GM13976 (cell line): Measurements from ENCODE around the gene UNC5B.
A peak's percentile ranks its signal among the peaks of the same experiment; 100 is the strongest.
"Not testable (repeated sequence)": the region's sequence is repeated elsewhere in the genome, so short reads cannot be mapped to it uniquely, and the experiment has no call there.

Experiments
- DNase-seq: peaks from one replicate; pipeline ENCODE4 v3.0.0; 2012; ENCODE audit warnings: low spot score
- in situ Hi-C: fragments of 300-500 bp; cut with MboI; formaldehyde crosslinking; loops from one replicate; pipeline ENCODE4 v1.12.0; 2022; ENCODE audit warnings: low sequenced_read_pairs, mixed read lengths, inconsistent platforms; ENCODE audit not compliant: unreplicated experiment
- TF ChIP-seq, protein P1 (sequence below): IDR thresholded peaks from 2 replicates; pipeline ENCODE4 v1.5.1; 2012; ENCODE audit warnings: borderline replicate concordance, mild to moderate bottlenecking; ENCODE audit not compliant: insufficient read depth; ENCODE audit errors: extremely low read depth, missing control alignments, control extremely low read depth

Gene UNC5B

GRCh38 chr10:71216751-71217265 lies 4.4 kb downstream of the UNC5B start:
- TF ChIP-seq, protein P1, sequence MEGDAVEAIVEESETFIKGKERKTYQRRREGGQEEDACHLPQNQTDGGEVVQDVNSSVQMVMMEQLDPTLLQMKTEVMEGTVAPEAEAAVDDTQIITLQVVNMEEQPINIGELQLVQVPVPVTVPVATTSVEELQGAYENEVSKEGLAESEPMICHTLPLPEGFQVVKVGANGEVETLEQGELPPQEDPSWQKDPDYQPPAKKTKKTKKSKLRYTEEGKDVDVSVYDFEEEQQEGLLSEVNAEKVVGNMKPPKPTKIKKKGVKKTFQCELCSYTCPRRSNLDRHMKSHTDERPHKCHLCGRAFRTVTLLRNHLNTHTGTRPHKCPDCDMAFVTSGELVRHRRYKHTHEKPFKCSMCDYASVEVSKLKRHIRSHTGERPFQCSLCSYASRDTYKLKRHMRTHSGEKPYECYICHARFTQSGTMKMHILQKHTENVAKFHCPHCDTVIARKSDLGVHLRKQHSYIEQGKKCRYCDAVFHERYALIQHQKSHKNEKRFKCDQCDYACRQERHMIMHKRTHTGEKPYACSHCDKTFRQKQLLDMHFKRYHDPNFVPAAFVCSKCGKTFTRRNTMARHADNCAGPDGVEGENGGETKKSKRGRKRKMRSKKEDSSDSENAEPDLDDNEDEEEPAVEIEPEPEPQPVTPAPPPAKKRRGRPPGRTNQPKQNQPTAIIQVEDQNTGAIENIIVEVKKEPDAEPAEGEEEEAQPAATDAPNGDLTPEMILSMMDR, result no peak
- in situ Hi-C loops, result no loop called here
- DNase-seq, result peak; percentile 27

GRCh38 chr10:71217266-71218045 lies 5.1 kb downstream of the UNC5B start:
- DNase-seq, result peak; percentile 44
- TF ChIP-seq, protein P1, result no peak
- in situ Hi-C loops, result no loop called here

DNA sequence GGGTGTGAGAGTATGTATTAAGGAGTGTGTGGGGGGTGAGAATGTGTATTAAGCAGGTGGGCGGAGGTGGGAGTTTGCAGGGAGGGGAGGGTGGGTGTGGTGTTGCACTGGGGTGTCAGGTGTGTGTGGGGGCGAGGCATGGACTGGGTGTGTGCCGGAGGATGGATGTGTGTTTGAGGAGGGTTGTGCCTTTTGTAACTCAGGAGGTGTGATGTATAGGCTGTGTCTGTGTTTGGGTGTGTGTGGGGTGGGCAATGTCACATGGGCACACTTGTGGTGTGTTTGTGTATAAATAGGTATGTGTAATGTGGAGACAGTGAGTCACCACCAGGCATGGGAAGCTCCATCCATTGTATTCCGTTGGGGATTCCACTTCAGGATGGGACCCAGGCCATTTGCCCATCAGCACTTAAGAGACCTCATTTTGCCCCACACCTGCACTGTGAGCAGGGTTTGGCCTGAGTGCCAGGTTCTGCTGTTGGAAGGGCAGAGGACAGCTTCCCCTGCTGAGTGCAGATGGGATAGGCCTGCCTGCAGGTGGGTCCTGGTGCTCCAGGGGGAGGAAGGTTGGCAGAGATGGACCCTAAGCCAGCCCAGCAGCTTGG lies 5.8 kb downstream of the UNC5B start:
- in situ Hi-C loops, result no loop called here
- TF ChIP-seq, protein P1, result no peak
- peak; percentile 42 for DNase-seq

DNA sequence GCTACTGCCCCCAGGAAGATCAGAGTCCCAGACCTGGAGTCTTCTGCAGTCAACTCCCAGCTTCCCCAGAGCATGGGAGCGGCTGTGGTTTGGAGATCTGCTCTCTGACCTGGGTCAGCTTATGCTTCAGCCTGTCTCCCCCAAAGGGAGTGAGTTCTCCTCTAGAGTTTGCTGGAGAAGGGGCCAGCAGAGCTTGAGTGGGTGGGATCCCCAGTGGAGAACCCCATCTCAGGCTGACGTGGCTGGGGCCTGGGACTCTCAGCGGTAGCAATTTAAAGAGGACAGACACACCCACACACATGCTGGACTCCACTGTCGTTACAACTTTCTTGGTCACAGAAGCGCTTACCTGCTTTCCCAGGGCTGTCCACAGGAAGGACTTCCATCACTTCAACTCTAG lies 6.3 kb downstream of the UNC5B start:
- peak; percentile 13 for DNase-seq
- TF ChIP-seq, protein P1, result no peak
- in situ Hi-C loops, result no loop called here

DNA sequence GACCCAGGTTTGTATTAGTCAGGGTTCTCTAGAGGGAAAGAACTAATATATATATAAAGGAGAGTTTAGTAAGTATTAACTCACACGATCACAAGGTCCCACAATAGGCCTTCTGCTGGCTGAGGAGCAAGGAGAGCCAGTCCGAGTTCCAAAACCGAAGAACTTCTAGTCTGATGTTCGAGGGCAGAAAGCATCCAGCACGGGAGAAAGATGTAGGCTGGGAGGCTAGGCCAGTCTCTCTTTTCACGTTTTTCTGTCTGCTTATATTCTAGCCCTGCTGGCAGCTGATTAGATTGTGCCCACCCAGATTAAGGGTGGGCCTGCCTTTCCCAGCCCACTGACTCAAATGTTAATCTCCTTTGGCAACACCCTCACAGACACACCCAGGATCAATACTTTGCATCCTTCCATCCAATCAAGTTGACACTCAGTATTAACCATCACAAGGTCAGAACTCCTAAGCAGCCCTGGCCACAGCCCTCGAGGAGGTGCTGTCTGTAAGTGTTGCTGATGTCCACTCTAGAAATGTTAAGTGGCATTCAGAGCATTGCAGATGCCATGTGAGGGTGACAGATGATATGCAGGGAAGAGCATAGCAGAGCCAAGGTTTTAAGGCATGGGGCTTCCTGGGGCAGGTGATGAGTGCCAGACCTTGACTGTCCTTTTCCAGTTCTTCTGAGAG lies 7.0 kb downstream of the UNC5B start:
- in situ Hi-C loops, DNase-seq: not testable (repeated sequence)

- TF ChIP-seq, protein P1, result no peak
- DNase-seq, result peak; percentile 3
- in situ Hi-C loops, result no loop called here
Measured at GRCh38 chr10:71219918-71220688, 7.7 kb downstream of the UNC5B start.
